GM18499 (cell line): ENCODE results near the gene NLK.
A peak's percentile ranks its signal among the peaks of the same experiment; 100 is the strongest.

Source experiments
- ATAC-seq: cut with Tn5 transposase; IDR thresholded peaks from one replicate; pipeline ENCODE4 v1.9.1; 2021; ENCODE audit warnings: moderate number of reproducible peaks; ENCODE audit not compliant: insufficient read depth, unreplicated experiment

The NLK gene

DNA sequence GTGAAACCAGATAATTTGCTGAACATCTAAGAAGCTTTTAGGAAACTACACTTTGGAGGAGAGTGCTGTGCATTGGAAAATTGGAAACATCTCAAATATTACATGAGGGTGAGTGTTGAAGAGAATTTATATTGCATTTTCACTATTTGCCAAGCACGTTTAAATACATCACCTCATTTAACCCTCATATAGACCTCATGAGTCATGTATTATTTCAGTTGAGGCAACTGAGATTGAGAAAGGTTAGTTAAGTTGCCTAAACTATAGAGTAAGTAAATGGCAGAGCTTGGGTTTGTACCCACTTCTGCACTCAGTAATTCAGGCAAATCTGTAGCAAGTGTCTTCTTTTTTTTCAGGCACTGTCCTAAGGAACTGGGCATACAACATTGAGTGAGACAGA, 3.7 kb upstream of the NLK start:
- ATAC-seq: no peak

DNA sequence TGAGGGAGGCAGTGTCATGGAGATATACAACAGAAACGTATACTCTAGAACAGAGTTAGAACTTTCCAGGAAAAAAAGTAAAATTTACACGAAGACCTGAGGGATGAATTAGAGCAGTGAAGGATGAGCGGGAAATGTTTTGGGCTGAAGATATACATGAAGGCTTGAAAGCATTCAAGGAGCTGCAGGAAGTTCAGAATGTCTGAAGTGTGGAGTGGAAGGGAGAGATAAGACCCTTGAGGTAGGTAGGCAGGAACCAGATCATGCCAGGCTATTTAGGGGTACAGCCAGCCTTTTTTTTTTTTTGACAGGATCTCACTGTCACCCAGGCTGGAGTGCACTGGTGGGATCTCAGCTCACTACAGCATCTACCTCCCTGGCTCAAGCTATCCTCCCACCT, 3.2 kb upstream of the NLK start:
- no peak for ATAC-seq

- ATAC-seq: no peak
These were observed 2.1 kb upstream of the NLK start for GRCh38 chr17:28040406-28040805.

DNA sequence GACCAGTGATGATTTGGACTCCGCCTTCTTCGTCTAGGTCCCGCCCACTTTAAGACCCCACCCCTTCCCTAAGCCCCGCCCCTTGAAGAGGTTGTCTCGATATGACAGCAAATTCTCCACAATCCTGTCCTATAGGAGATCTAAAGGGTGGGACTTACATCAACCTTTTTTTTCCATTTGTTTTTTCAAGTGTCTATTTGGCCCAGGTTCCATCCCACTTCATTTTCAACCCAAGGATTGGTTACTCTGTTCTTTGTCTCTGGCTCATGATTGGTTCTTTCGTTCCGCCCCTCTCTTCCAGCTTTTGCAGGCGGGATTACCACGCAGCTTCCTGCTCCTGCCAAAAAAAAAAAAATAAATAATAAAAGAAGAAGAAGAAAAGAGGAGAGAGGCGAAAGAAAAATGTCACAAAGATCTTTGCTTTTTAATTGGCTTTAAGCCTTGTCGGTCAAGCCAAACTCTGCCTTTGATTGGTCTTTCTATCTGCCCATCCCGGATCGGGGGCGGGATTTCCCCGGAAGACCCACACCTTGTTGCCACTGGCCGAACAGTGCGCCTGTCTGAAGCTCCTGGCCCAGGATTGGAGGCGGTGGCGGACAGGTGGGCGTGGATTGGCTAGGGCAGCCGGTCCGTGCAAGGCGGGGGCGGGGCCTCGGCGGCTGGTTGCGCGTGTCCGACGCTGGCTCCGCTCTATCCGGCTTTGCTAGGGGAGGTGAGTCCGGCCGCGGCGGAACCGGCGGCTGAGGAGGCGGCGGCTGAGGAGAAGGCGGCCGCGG, 1.2 kb upstream of the NLK start:
- ATAC-seq: peak; percentile 64

DNA sequence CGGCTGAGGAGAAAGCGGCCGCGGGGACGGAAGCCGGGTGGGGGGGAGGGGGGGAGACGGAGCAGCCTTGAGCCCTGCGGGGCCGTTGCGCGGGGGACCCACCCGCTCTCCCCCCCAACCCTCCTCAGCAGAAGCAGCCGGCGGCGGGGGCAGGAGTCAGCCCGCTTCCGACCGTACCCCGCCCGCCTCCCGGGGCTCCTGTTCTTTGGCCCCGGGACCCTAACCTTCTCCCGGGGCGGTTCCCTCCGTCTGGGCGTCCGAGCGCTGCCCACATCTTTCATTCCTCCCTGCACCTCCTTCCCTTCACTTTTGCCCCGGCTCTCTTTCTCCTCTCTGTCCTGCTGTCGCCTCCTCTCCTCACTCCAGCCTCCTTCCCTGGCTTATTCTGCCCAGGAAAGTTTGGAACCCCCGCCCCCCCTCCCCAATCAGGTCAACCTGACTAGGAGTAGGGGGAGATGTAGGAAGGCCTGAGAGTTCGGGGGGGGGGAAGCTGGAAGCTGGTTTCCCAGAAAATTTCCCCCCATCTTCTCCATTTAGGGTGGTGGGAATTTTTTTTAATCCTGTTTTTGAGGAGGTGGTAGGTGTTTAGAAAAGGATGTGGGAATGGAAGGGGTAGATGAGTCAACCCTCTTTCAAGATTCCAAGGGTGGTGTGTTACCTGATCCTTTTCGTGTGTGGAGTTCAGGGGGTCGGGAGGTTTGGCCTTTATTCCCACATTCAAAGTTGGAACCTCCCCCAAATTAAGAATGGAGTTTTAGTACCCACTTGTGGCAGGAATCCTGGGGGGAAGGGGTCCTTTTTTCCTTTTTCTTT, 427 bp upstream of the NLK start:
- ATAC-seq: no peak

GRCh38 chr17:28042721-28043291, 329 bp downstream of the NLK start:
- ATAC-seq: no peak

- no peak for ATAC-seq
These were observed 819 bp downstream of the NLK start for GRCh38 chr17:28043296-28043695.

GRCh38 chr17:28043741-28044140, 1.3 kb downstream of the NLK start:
- no peak for ATAC-seq

DNA sequence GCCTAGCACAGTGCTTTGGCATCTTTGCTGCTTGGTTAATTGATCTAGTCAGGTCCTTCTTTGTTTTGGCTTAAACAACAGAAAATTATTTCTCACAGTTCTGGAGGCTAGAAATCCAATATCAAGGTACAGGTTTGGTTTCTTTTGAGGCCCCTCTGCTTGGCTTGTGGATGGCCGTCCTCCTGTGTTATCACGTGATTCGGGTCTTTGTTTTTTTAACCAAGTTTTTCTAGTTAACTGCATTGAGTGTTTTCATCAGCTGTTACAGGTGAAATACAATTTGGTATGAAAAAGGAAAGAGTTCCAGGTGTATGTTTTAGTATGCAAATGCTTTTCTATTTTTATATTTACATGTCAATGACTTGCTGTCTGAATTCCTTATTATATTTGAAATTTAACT, 2.8 kb downstream of the NLK start:
- no peak for ATAC-seq

DNA sequence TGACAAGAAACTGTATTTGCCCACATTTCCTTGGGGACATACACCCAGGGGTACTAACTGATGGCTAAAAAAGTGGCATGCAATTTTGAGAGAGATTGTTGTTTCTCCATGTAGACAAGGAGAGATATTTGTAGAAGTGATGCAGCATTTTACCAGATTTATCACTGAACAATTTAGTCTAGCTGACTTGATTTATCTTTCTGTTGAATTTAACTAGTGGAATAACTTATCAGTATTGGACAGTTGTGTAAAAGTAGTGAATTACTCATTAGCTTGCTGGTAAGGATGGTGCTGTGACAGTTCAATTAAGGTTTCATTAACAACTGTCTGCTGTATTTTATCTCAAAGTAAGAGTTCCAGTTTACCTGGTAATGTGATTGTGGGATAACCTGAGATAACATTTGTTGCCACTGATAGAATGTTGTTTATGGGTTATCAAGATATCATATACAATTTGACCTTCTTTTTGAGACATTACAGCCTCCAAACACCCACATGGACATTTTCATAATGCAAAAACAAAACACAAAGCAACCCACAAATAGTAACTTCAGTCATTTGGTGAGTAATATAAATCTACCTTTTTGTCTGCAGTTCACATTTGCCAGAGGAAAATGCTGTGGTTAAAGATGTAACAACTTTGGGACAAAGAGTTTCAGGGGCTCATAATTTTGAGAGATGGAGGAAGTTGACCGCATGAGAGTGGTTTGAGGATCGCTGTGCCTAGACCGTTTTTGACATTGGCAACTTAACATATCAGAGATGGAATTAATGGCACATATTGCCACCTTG, 3.8 kb downstream of the NLK start:
- ATAC-seq: peak; percentile 44

- no peak for ATAC-seq
These were observed 5.3 kb downstream of the NLK start for GRCh38 chr17:28047806-28048205.

- no peak for ATAC-seq
These were observed 6.6 kb downstream of the NLK start for GRCh38 chr17:28049071-28049470.

DNA sequence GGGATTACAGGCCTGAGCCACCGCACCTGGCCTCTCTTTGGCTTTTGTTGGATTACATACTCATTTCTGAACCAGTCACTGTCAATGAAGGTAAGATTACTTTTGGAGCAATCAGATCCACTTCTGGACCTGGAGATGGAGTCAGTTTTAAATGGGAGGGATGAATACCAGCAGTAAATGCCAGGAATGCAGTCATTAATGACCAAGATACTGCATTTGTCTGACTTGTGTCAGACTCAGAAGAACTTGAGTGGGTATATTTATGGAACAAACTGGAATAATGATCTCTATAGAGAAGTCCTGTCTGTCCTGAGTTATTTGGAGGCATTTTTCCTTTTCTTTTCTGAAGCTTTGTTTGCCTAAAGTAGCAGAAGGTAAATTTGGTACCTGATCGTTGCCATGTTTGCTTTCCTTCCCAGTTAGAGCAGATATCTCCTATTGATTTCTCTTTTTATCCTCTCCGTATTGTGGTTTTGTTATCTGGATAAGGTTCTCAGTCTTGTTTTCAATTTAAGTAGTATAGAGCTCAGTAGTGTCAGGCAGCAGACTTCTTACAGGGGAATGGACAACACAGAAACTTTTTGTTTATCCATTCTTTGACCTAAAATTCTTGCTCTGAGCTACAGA, 10.7 kb downstream of the NLK start:
- no peak for ATAC-seq

DNA sequence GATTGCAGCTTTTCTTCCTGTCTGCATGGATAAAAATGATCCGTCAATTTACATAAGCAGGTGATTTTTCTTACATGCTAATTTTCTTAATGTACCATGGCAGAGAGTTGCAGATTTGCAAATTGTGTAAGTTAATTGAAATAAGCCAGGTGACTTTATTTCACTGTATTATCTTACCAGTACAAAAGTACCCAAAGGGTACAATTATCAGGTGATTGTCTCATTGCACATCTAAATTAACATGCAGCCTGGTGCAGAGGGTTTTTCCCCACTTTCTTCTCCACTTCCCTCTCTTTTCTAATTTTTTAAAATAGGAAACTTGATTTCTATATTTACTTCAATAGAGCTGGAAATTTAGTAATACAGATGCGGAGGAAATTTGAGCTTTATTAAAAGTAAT, 11.2 kb downstream of the NLK start:
- ATAC-seq: no peak

GRCh38 chr17:28055546-28056275, 13.2 kb downstream of the NLK start:
- no peak for ATAC-seq

DNA sequence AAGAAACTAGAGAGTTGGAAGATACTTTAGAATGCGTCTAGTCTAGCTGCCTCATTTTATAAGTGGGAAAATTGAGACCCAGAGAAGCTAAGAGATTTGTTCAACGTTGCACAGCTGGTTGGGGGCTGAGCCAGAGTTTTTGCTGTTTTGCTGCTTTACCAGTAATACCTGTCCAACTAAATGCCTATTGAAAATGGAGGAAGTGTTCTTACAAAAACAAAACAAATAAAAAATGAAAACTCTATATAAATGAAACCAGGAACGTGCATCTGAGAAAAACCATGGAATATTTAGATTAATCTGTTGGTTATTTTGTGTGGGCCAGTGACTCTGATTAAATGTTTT, 13.8 kb downstream of the NLK start:
- no peak for ATAC-seq

GRCh38 chr17:28057731-28058246, 15.3 kb downstream of the NLK start:
- peak; percentile 72 for ATAC-seq

- no peak for ATAC-seq
These were observed 17.2 kb downstream of the NLK start for GRCh38 chr17:28059675-28060074.

DNA sequence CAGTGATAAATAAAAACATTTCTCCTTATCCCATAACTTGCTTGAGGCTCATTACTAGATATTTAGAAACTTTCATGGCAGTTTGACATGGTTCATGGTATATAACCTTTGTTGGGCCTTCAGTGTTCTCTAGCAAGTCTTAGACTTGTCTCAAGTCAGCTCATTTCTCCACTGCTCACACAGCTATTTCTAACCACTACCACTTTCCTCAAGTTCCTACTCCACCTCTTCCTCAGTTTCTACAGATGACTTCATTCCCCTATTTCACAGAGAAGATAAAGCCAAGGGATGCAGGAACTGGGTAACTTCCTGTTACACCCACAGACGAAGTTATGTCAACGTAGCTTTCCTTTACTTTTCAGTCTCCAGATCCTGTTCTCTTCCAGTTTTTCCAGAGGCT, 23.2 kb downstream of the NLK start:
- ATAC-seq: no peak
